Measurements from ENCODE around the gene COL9A1.

The COL9A1 gene

GRCh38 chr6:70292193-70292592, 10.7 kb downstream of the COL9A1 start:
- DNase-seq (ENCODE audit: insufficient read length, low spot score) (no peak), FAIRE-seq (no peak)

GRCh38 chr6:70289299-70289698, 13.6 kb downstream of the COL9A1 start:
- DNase-seq (ENCODE audit: insufficient read length, low spot score) = no peak
- no peak for FAIRE-seq

DNA sequence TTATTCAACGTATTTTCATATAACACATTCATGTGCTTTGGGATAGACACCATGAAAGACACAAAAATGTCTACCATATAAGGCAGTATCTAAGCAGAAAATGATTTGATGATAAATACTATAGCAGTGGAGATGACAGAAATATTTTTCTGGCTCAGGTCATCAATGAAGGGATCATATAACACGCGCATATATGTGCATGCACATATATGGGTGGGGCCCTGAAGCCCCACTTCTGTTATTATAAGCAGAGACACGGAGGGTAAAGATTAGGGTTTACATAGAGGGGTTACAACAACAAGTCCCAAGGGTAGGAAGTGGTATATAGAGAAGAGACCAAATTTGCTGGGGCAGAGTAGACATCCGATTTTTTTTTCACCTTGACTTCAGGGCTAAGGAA, 16.0 kb downstream of the COL9A1 start:
- no peak for DNase-seq (ENCODE audit: insufficient read length, low spot score)
- FAIRE-seq = no peak

DNA sequence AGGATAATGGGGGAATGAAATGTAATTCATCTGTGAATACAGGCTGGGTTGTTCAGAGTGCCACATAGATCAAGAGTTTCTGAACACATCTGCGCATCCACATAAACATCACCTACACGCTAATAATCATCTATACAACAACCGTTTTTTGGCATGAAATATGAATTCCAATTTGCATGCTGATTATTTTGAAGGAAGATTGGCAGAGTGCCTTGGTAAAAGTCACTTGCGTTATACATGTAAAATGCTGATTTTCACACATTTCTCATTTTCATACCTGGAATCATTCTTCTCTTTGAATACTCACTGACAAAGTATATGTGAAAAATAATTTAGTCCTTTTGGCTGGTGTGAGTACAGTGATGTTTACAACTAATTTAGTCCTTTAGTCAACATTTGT, 17.7 kb downstream of the COL9A1 start:
- no peak for FAIRE-seq
- DNase-seq (ENCODE audit: insufficient read length, low spot score) = no peak

DNA sequence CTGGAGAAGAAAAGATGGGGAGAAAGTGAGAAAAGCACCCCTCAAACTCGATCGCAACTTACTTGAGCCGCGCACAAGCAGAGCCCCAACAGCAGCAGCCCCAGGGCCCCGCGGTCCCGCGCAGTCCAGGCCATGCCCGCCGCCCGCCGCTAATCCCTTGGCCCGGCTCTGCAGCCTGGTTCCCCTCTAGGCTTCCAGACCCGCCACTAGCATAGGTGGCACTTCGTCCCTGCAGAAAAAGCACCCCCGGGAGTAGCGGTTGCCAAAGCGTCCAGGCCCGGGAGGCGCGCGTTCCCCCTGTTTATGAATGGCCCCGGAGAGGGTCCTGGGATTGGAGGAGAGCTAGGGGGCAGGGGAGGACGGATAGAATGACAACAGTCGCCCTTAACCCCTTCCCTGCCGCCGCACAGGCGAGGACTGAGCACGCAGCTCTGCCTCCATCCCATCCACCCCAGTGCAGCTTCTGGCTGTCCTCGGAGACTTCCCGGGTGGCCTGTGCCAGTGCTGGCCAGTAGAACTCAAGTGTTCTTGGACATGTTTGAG, 19.9 kb downstream of the COL9A1 start:
- DNase-seq (ENCODE audit: insufficient read length, low spot score) = no peak
- no peak for FAIRE-seq

- FAIRE-seq (no peak), DNase-seq (ENCODE audit: insufficient read length, low spot score) (no peak)
Measured at GRCh38 chr6:70282312-70282918, 20.5 kb downstream of the COL9A1 start.

- FAIRE-seq = no peak
- DNase-seq (ENCODE audit: insufficient read length, low spot score) = no peak
Measured at GRCh38 chr6:70281923-70282311, 21.0 kb downstream of the COL9A1 start.

- FAIRE-seq (no peak), DNase-seq (ENCODE audit: insufficient read length, low spot score) (no peak)
Measured at GRCh38 chr6:70280400-70280853, 22.5 kb downstream of the COL9A1 start.

GRCh38 chr6:70277470-70277869, 25.4 kb downstream of the COL9A1 start:
- FAIRE-seq (no peak), DNase-seq (ENCODE audit: insufficient read length, low spot score) (no peak)

GRCh38 chr6:70274338-70274737, 28.5 kb downstream of the COL9A1 start:
- DNase-seq (ENCODE audit: insufficient read length, low spot score) (no peak), FAIRE-seq (no peak)

DNA sequence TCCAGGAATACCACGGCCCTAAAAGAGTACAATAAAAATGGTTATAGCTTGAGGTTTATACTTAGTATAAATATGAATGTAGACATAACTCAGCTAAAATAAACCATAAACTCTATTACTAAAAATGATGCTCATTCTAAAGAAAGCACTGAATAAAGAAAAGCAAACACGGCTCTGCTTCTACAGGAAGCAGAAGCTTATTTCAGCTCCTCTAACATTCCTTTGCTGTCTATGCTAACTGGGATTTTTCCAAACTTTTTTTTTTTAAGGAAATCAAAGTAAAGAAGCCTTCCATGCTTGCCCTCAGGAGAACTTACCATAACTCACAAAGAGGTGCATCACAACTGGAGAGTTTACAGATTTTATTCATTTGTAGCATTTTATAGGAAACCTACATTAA, 30.8 kb downstream of the COL9A1 start:
- FAIRE-seq (no peak), DNase-seq (ENCODE audit: insufficient read length, low spot score) (no peak)

GRCh38 chr6:70270287-70271005, 32.4 kb downstream of the COL9A1 start:
- no peak for DNase-seq (ENCODE audit: insufficient read length, low spot score)
- FAIRE-seq = no peak

- FAIRE-seq (no peak), DNase-seq (ENCODE audit: insufficient read length, low spot score) (no peak)
Measured at GRCh38 chr6:70266142-70266541, 36.7 kb downstream of the COL9A1 start.

- DNase-seq (ENCODE audit: insufficient read length, low spot score) = no peak
- no peak for FAIRE-seq
Measured at GRCh38 chr6:70264306-70264705, 38.6 kb downstream of the COL9A1 start.

DNA sequence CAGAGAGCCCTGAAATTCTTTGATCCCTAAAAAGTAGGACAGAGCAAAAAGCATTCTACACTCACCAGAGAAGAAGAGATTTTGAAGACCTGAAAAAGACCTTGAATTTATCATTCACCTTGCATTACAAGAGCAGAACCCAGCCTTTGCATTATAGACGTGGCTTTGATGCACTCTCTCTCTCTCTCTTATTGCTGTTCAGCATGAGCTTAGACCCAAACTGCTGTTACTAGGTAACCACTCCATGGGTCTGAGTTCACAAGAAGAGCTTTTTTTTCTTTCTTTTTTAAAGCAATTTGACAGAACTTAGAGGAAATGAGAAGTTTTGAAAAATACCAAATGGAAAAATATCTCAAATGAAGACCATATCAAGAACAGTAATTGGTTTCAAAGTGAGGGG, 44.4 kb downstream of the COL9A1 start:
- DNase-seq (ENCODE audit: insufficient read length, low spot score) (no peak), FAIRE-seq (no peak)

- DNase-seq (ENCODE audit: insufficient read length, low spot score) (no peak), FAIRE-seq (no peak)
Measured at GRCh38 chr6:70257768-70258273, 45.1 kb downstream of the COL9A1 start.

DNA sequence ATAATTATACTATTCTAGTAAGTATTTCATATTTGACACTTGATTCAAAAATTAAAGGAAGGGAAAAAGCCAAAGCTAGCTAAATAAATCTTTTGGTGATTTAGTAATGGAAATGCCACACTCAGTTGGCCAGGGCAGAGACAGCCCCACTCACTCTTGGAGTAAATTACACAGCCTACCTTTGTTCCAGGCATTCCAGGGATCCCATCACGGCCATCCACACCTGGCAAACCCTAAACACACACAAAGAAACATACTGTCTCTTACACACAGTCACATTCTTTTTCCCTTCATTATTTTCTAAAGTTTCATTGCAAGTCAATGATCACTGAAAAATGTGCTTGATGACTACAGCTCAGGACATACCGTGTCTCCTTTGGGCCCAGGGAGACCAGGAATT, 48.1 kb downstream of the COL9A1 start:
- no peak for FAIRE-seq
- DNase-seq (ENCODE audit: insufficient read length, low spot score) = no peak

- DNase-seq (ENCODE audit: insufficient read length, low spot score) = no peak
- no peak for FAIRE-seq
Measured at GRCh38 chr6:70253923-70254322, 49.0 kb downstream of the COL9A1 start.

- FAIRE-seq = no peak
- no peak for DNase-seq (ENCODE audit: insufficient read length, low spot score)
Measured at GRCh38 chr6:70252604-70253003, 50.3 kb downstream of the COL9A1 start.

GRCh38 chr6:70246118-70246517, 56.8 kb downstream of the COL9A1 start:
- DNase-seq (ENCODE audit: insufficient read length, low spot score) (no peak), FAIRE-seq (no peak)

GRCh38 chr6:70241991-70242420, 60.9 kb downstream of the COL9A1 start:
- FAIRE-seq (no peak), DNase-seq (ENCODE audit: insufficient read length, low spot score) (no peak)

GRCh38 chr6:70241031-70241430, 61.9 kb downstream of the COL9A1 start:
- FAIRE-seq (no peak), DNase-seq (ENCODE audit: insufficient read length, low spot score) (no peak)

Data from HTR-8/SVneo (cell line).